GM19372 (cell line): ENCODE data around the gene TTC39B.

Source experiments
- ATAC-seq: cut with Tn5 transposase; IDR thresholded peaks from one replicate; pipeline ENCODE4 v1.9.1; 2021; ENCODE audit warnings: mild to moderate bottlenecking, low read depth, moderate library complexity; ENCODE audit not compliant: unreplicated experiment

The TTC39B gene

DNA sequence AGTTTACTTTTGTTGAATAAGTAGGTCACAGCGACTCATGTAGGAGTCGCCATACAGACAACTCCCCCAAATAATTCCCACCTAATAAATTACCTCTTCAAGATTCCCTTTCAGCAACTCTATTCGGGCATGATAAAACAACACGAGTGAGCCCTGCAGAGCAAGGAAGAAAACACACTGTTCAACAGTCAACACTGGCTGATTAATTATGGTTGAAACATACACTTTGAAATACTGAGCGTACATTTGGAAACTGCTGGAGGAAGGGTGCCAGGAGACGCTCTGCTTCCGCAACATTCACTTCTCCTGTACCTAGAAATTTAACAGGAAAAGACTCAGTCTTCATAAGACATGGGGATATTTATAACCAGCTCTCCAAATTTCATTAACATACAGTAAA, 117.5 kb downstream of the TTC39B start:
- ATAC-seq: no peak

GRCh38 chr9:15187589-15187988, 119.4 kb downstream of the TTC39B start:
- ATAC-seq: no peak

DNA sequence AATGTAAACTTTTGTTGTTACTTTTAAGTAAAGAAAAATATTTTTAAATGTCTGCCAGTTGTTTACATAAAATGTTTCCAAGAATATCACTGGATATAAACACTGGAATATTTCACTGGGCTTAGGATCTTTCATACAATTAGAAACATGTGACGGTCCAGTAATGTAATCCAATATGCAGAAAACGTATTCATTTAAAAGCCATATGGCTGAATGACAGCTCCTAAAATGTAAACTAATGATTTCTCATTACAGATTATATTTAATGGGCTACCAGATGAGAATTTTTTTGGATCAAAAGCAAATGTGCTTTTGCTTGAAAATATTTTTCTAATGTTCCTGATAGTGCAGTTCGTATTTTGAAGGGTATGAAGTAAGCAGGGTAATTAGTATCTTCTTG, 124.3 kb downstream of the TTC39B start:
- no peak for ATAC-seq

DNA sequence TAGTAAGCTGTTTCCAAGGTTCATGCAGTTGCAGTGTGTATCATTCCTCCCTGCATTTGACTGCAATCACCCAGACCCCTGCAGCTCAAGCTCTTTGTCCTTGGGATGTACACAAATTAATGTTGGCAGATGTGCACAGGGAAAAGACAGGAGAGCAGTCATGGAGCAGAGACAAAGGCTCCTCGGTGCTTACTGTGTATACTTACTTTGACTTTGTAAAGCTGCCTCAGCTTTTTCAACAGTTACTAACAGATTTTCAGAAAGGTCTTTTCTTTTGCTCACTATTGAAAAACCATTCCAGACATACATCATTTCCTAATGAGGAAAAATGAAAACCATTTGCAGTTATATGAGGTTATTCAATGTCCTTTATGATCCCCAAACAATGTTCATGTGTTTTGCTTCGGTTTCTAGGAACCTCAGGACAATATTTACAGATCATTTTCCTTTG, 124.9 kb downstream of the TTC39B start:
- ATAC-seq: no peak

DNA sequence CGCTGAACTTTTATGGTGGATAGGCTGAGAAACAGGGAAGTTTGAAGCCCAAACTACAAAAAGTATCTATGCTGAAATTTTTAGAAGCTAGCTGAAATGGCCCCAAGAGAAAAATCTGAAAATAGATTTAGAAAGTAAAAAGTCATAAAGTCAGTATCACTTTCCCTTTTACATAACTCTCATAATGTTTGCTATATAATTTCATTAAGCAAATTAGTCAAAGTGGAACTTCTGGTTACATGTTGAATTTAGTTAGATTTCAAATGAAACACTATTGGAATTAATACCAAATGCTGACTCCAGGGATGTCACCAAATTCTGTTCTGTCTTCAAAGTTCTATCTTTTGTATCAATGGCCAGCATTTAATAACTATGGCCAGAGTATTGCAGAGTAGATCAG, 126.9 kb downstream of the TTC39B start:
- ATAC-seq: no peak

- no peak for ATAC-seq
Observed at GRCh38 chr9:15178631-15179030, 128.4 kb downstream of the TTC39B start.

- no peak for ATAC-seq
Observed at GRCh38 chr9:15176836-15177235, 130.2 kb downstream of the TTC39B start.

GRCh38 chr9:15163931-15164330, 143.1 kb downstream of the TTC39B start:
- no peak for ATAC-seq

GRCh38 chr9:15161753-15162152, 145.3 kb downstream of the TTC39B start:
- ATAC-seq: no peak

GRCh38 chr9:15160673-15161072, 146.3 kb downstream of the TTC39B start:
- ATAC-seq: no peak

GRCh38 chr9:15158064-15158463, 149.0 kb downstream of the TTC39B start:
- ATAC-seq: no peak

GRCh38 chr9:15157381-15157780, 149.6 kb downstream of the TTC39B start:
- no peak for ATAC-seq

- no peak for ATAC-seq
Observed at GRCh38 chr9:15156241-15156640, 150.8 kb downstream of the TTC39B start.

DNA sequence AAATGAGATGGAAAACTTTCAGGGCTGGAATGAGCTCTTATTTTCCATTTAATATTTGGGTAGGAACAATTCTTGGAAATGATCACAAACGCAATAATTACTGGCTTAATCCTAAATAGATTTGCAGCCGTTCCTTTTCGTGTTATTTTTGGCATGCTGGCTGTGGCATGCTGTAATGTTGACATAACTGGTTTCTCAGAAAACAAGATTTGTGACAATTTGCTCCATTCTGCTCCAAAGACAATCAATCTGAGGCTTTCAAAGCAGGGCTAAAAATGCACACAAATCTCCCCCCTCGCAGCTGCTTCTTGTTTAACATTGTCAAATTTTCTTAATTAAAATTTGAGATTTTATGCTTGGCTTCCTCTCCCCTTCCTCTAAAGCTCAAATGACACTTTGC, 151.2 kb downstream of the TTC39B start:
- ATAC-seq: no peak

DNA sequence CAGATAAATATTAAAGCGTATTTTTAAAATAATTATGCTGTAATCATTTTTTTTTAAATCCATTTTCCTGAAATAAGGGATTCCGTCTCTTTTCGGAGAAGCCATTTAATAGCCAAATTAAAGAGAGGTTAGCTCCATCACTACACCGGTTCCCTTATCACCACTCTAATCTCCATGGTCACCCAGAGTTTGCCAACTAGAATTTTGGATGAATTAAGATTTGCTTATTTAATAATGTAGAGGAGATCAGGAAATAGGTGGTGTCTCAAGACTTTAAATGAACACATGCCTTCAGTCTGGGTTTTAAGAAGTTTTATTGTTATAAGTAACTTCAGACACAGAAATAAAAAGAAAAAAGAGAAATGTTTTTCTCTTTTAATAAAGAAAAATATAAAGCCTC, 151.7 kb downstream of the TTC39B start:
- no peak for ATAC-seq

DNA sequence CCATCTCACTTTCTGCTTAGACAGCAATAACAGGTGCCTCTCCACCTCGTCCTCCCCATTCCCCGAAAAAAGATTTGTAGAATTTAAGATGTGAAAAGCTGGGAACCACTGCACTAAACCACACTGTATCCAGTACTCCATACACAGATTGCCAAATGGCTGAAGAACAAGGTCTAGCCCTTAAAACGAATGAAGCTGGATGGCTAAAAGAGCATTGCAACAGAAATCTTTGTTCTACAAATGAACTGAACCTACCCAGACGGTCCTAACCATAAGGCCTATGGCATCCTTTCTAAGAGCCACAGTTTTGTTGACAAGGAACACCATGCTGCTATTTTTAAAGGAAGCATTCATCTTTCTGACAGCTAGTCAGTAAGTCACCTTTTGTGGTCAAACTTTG, 152.3 kb downstream of the TTC39B start:
- ATAC-seq: no peak

DNA sequence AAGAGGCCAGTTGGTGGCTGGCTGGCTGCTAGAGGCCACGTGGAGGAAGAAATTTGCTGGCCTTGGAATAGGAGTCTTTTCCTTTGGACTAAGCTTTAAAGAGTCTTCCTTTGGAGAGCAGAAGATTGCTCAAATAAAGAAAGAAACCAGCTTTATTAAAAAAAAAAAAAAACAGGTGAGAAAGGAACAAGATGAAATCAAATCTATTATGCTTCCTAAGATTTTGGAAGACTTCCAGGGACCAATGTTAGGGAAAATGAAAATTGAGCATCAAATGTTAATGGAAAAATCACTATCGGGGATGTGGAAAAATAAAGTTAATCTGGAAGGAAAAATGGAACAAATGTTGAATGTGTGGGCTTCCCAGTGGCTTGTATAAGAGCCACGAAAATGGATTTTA, 153.1 kb downstream of the TTC39B start:
- ATAC-seq: no peak

GRCh38 chr9:15150939-15151338, 156.1 kb downstream of the TTC39B start:
- no peak for ATAC-seq

DNA sequence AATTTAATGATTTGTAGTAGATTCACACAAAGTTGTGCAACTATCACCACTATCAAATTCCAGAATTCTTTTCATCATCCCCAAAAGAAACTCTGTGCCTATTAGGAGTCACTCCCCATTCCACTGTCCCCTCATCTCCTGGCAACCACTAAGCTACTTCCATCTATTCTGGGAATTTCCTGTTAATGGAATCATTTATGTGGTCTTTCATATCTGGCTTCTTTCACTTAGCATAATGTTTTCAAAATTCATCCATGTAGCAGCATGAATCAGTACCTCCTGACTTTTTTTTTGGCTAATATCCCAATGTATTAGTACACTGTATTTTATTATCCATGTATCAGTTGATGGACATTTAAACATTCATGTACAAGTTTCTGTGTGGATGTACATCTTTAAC, 157.6 kb downstream of the TTC39B start:
- ATAC-seq: no peak

- ATAC-seq: no peak
Observed at GRCh38 chr9:15146268-15146700, 160.7 kb downstream of the TTC39B start.

DNA sequence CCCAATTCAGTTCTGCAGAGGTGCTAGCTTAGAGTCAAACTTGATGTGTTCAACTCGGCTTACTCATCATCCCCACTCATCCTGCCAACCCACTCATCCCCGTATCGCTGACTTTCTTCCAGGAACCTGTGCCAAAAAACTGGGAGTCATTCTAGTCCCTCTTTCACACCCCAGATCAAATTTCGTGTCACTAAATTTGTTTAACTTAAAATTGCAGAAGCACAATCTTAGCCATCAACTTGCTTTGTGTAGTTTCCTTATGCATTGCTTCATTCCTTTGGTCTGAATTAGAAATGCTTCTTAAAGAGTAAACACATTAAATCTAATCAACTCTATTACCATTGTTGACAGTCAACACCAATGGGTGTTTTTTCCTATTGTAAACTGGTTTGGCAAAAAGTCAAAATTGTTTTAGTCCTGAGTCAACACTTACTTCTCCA, 162.4 kb downstream of the TTC39B start:
- ATAC-seq: no peak

- peak; percentile 94 for ATAC-seq
Observed at GRCh38 chr9:15142878-15143534, 164.0 kb downstream of the TTC39B start.

DNA sequence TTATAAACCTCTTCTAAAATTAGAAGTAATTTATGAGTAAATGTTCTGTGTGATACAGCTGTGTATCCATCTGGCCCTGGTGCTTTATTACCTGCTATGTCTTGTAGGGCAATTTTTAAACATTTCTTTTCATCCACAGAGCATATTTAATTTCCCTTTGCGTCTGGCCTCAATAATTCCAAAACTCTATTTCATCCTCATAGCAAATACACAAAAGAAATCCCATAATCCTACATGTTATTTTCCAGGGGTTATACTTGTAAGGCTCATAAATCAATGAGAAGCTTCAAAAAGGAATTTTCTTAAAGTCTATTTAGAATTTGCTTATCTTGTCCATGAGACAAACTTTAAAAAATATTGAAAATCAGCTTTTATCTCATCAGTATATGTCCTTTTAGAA, 167.0 kb downstream of the TTC39B start:
- ATAC-seq: no peak
